ENCODE results near the gene SYNDIG1.

Gene SYNDIG1

GRCh38 chr20:24446811-24447210 is 22.6 kb upstream of the SYNDIG1 start:
- in situ Hi-C loops (cut with MboI; ENCODE audit: low sequenced_read_pairs, unreplicated experiment), result loop anchor here (25.0 kb wide), 1 partner anchor 110 kb away; no protein-coding TSS in a partner anchor
- no peak for TF ChIP-seq CTCF (IDR thresholded peaks at IDR 0.05; ENCODE audit: borderline replicate concordance, control extremely low read depth, extremely low read depth, insufficient read depth, missing control alignments)
- DNase-seq (ENCODE audit: low spot score), result no peak

- in situ Hi-C loops (cut with MboI; ENCODE audit: low sequenced_read_pairs, unreplicated experiment), result loop anchor here (25.0 kb wide), 1 partner anchor 111 kb away; no protein-coding TSS in a partner anchor
- TF ChIP-seq CTCF (IDR thresholded peaks at IDR 0.05; ENCODE audit: borderline replicate concordance, control extremely low read depth, extremely low read depth, insufficient read depth, missing control alignments), result no peak
- DNase-seq (ENCODE audit: low spot score), result no peak
Measured at GRCh38 chr20:24448170-24448569, 21.3 kb upstream of the SYNDIG1 start.

GRCh38 chr20:24449026-24449720 is 20.3 kb upstream of the SYNDIG1 start:
- in situ Hi-C loops (cut with MboI; ENCODE audit: low sequenced_read_pairs, unreplicated experiment), result loop anchor here (25.0 kb wide), 1 partner anchor 112 kb away; no protein-coding TSS in a partner anchor
- DNase-seq (ENCODE audit: low spot score), result no peak
- no peak for TF ChIP-seq CTCF (IDR thresholded peaks at IDR 0.05; ENCODE audit: borderline replicate concordance, control extremely low read depth, extremely low read depth, insufficient read depth, missing control alignments)

GRCh38 chr20:24450177-24450576 is 19.3 kb upstream of the SYNDIG1 start:
- no peak for TF ChIP-seq CTCF (IDR thresholded peaks at IDR 0.05; ENCODE audit: borderline replicate concordance, control extremely low read depth, extremely low read depth, insufficient read depth, missing control alignments)
- in situ Hi-C loops (cut with MboI; ENCODE audit: low sequenced_read_pairs, unreplicated experiment), result no loop called here
- DNase-seq (ENCODE audit: low spot score), result no peak

- in situ Hi-C loops (cut with MboI; ENCODE audit: low sequenced_read_pairs, unreplicated experiment), result no loop called here
- TF ChIP-seq CTCF (IDR thresholded peaks at IDR 0.05; ENCODE audit: borderline replicate concordance, control extremely low read depth, extremely low read depth, insufficient read depth, missing control alignments), result no peak
Measured at GRCh38 chr20:24450624-24451376, 18.6 kb upstream of the SYNDIG1 start.

GRCh38 chr20:24451428-24451827 is 18.0 kb upstream of the SYNDIG1 start:
- TF ChIP-seq CTCF (IDR thresholded peaks at IDR 0.05; ENCODE audit: borderline replicate concordance, control extremely low read depth, extremely low read depth, insufficient read depth, missing control alignments), result no peak
- in situ Hi-C loops (cut with MboI; ENCODE audit: low sequenced_read_pairs, unreplicated experiment), result no loop called here
- DNase-seq (ENCODE audit: low spot score), result no peak

More at GRCh38 chr20:24450624-24451376, 18.6 kb upstream of the SYNDIG1 start:
- DNase-seq (ENCODE audit: low spot score), result no peak

All from GM13976 (cell line).